HFFc6 (cell line): ENCODE measurements around the gene MAN2B2. TPM values are rescaled to one million over a fixed set of nuclear protein-coding genes. Genes with fewer than 3 reads are reported as not detected.

Experiments
- DNase-seq: peaks from one replicate; pipeline ENCODE4 v3.0.0-alpha.2; 2018
- H3K27ac Mint-ChIP-seq: 2 replicates; pipeline ENCODE4 v1.8.0; 2020; ENCODE audit warnings: mild to moderate bottlenecking, mixed read lengths
- H3K27me3 Mint-ChIP-seq: 2 replicates; pipeline ENCODE4 v1.8.0; 2021; ENCODE audit warnings: mild to moderate bottlenecking, moderate library complexity, mixed read lengths; ENCODE audit not compliant: insufficient read depth
- H3K36me3 Mint-ChIP-seq: 2 replicates; pipeline ENCODE4 v1.8.0; 2021; ENCODE audit warnings: low read depth, mixed read lengths
- H3K4me1 Mint-ChIP-seq: 2 replicates; pipeline ENCODE4 v1.8.0; 2020; ENCODE audit warnings: low read depth, mixed read lengths
- H3K4me3 Mint-ChIP-seq: 2 replicates; pipeline ENCODE4 v1.8.0; 2020; ENCODE audit warnings: mild to moderate bottlenecking, moderate library complexity, mixed read lengths
- H3K9me3 Mint-ChIP-seq: 2 replicates; pipeline ENCODE4 v1.8.0; 2020; ENCODE audit warnings: mild to moderate bottlenecking, mixed read lengths
- total RNA-seq, 6 experiments: library from RNA; stranded (reverse); fragmentation: NEBNext Ultra II Directional; extraction: Animal tissue kit (Norgen Biotek cat#: 25700); gene quantifications; 2 replicates in 1 of 6; 3 replicates in 5 of 6; pipeline ENCODE4 v1.2.3, GENCODE V29; 2021
- TF ChIP-seq, protein P1 (sequence below): fragments of 200-600 bp; sonication (generic); IDR thresholded peaks from 2 replicates; pipeline ENCODE4 v1.5.0; 2021; ENCODE audit warnings: antibody characterized with exemption, mild to moderate bottlenecking

Gene MAN2B2
- total RNA-seq, 6 experiments from 2014 or later = 35.8 to 44.5 (median 40.5) TPM

DNA sequence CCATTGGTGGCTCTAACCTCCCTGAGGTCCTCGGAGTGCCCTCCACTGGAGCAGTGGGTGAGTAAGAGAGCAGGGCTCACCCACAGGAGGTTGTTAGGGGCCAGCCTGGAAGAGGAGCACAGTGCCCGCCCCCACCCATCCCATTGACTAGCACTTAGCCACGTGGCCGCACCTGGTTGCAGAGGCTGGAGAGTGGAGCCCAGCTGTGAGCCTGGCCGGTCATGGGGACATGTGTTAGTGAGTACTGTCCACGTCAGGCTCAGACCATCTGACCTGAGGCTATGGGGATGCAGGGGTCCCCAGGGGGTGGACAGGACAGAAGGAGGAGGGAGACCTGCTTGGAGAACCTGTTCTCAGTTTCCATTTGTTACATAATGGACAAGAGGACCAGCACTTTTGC is 1.4 kb upstream of the MAN2B2 start:
- Mint-ChIP-seq H3K4me1 (peaks cover 6% of the 10 kb centered on the region), H3K4me3 (no peak overlapping the region), H3K9me3 (peaks cover 13% of the 10 kb centered on the region), H3K36me3 (peaks cover 23% of the 10 kb centered on the region), H3K27ac (no peak overlapping the region), H3K27me3 (peaks cover 28% of the 10 kb centered on the region)
- DNase-seq = no peak
- TF ChIP-seq, protein P1, sequence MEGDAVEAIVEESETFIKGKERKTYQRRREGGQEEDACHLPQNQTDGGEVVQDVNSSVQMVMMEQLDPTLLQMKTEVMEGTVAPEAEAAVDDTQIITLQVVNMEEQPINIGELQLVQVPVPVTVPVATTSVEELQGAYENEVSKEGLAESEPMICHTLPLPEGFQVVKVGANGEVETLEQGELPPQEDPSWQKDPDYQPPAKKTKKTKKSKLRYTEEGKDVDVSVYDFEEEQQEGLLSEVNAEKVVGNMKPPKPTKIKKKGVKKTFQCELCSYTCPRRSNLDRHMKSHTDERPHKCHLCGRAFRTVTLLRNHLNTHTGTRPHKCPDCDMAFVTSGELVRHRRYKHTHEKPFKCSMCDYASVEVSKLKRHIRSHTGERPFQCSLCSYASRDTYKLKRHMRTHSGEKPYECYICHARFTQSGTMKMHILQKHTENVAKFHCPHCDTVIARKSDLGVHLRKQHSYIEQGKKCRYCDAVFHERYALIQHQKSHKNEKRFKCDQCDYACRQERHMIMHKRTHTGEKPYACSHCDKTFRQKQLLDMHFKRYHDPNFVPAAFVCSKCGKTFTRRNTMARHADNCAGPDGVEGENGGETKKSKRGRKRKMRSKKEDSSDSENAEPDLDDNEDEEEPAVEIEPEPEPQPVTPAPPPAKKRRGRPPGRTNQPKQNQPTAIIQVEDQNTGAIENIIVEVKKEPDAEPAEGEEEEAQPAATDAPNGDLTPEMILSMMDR = no peak

DNA sequence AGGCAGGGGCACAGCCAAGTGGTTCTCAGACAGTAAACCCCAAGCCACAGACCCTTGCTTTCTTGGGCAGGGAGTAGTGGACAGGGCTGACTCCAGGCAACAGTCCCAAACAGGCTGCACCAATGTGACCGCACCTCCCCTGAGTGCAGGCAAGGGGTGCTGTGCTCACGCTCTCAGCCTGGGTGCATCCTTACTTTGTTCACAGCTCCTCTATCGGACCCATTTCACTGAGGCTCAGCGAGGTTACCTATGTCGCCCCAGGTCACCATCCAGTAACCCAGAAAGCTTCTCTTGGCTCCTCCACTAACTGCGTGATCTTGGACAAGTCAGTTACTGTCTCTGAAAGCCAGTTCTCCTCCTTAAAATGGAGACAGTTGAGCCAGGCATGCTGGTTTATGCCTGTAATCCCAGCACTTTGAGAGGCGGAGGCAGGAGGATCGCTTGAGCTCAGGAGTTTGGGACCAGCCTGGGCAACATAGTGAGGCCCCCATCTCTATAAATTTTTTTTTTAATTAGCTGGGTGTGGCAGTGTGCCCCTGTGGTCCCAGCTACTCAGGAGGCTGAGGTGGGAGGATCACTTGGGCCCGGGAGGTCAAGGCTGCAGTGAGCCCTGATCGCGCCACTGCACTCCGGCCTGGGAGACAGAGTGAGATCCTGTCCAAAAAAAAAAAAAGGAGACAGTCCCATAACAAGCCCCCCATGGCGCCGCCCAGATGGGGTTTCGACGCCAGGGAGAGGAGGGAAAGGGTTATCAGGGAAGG is 823 bp upstream of the MAN2B2 start:
- H3K27ac Mint-ChIP-seq = peak overlapping the region; percentile 55
- DNase-seq = no peak
- H3K4me1 Mint-ChIP-seq = no peaks in the 10 kb centered on the region
- H3K36me3 Mint-ChIP-seq = peaks cover 19% of the 10 kb centered on the region
- peak overlapping the region; percentile 90 for H3K4me3 Mint-ChIP-seq
- peaks cover 28% of the 10 kb centered on the region for H3K27me3 Mint-ChIP-seq
- H3K9me3 Mint-ChIP-seq = peaks cover 9% of the 10 kb centered on the region; the same call in 1 of the 2 replicates
- TF ChIP-seq, protein P1 = no peak

DNA sequence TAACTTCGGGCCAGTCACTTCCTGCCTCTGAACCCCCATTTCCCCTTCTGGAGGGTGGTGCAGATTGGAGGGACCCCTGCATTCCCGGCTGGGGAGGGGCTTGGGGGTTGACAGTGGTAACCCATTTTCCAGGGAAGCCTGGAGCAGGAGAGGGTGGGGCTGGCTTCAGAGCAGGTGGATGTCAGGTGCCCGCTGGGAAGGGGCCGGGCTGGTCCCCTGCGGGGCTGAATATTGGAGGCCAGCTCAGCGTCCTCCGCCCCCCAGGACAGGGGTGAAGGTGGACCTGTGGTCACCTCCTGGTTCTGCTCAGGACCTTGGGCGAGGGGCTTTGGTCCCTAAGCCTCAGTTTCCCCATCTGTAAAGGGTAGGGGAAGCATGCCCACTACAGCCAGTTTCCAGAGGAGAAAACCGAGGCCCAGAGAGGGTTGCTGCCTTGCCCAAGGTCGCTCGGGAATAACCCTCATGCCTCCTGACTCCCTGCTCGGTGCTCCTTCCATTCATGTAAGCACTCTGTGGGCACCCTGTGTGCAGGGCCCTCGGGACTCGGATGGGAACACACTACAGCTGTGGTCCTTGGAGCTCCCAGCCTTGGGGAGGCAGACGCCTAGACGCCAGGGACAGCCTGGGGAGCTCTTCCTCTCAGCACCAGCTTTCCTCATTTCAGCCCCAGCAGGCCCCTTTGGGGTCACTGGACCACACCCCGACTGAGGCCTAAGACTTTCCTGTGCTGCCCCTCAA is 683 bp downstream of the MAN2B2 start:
- no peak for DNase-seq
- Mint-ChIP-seq H3K27ac (peak overlapping the region; percentile 59), H3K27me3 (peaks cover 19% of the 10 kb centered on the region), H3K9me3 (peaks cover 9% of the 10 kb centered on the region; the same call in 1 of the 2 replicates), H3K4me1 (no peaks in the 10 kb centered on the region), H3K36me3 (peaks cover 35% of the 10 kb centered on the region), H3K4me3 (peak overlapping the region; percentile 84)
- TF ChIP-seq, protein P1 = no peak

DNA sequence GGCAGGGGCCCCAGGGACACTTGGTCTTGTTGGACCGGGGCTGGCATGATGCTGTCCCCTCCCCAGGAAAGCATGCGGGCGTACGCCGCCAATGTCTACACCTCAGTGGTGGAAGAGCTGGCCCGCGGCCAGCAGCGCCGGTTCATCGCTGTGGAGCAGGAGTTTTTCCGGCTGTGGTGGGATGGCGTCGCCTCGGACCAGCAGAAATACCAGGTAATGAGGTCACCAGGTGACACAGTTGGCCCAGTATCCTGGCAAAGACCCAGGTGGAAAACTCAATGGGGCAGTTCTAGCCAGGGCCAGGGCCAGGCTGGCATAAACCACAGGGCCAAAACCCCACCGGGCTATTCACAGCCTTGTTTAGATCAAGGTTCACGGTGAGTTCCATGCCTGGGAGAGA is 1.5 kb downstream of the MAN2B2 start:
- H3K27me3 Mint-ChIP-seq = peaks cover 15% of the 10 kb centered on the region
- TF ChIP-seq, protein P1 = no peak

DNA sequence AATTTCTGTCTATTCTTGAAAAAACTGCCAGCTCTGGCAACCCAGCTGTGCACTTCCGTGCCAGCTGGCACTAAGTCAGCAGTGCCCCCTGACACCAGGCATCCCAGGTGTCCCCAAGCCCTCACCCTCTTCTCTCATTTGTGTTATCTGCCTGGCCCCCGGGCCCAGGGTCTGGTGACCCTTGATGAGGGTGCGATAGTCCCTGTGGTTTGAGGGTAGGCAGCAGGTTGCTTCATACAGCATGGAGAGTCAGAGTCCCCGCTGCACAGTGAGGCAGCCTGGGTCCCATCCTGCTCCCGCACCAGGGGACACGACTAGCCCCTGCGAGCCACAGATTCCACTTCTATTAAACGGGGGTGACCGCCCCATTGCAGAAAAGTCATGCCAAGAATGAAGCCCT is 1.9 kb downstream of the MAN2B2 start:
- Mint-ChIP-seq H3K4me1 (no peaks in the 10 kb centered on the region), H3K27me3 (peaks cover 12% of the 10 kb centered on the region), H3K9me3 (no peaks in the 10 kb centered on the region), H3K27ac (no peak overlapping the region), H3K36me3 (peaks cover 30% of the 10 kb centered on the region), H3K4me3 (no peak overlapping the region)
- DNase-seq = no peak
- TF ChIP-seq, protein P1 = no peak

More for the DNA sequence above, 1.5 kb downstream of the MAN2B2 start:
- H3K4me1 Mint-ChIP-seq = no peaks in the 10 kb centered on the region
- H3K36me3 Mint-ChIP-seq = peaks cover 34% of the 10 kb centered on the region
- H3K4me3 Mint-ChIP-seq = no peak overlapping the region
- peaks cover 3% of the 10 kb centered on the region; the same call in 1 of the 2 replicates for H3K9me3 Mint-ChIP-seq
- no peak overlapping the region for H3K27ac Mint-ChIP-seq
- DNase-seq = no peak
